Cardiac fibroblast (primary cell): ENCODE measurements around the gene RARG.

Experiments
- DNase-seq, 2 donors: peaks; one replicate each; pipeline versions ENCODE4 v3.0.0 to v3.0.0-alpha.2; 2010; ENCODE audit warnings: low read depth in 2 of 2
- H3K4me3 ChIP-seq, 2 donors: replicated peaks in 1 of 2; 1 replicate in 1 of 2; 2 replicates in 1 of 2; pipeline ENCODE4 v1.5.1; 2011; ENCODE audit warnings: low read depth in 2 of 2, low read length in 2 of 2, mild to moderate bottlenecking in 2 of 2, moderate library complexity in 1 of 2
- CTCF ChIP-seq: IDR thresholded peaks from one replicate; pipeline ENCODE4 v1.5.1; 2011; ENCODE audit warnings: low read depth, mild to moderate bottlenecking, low read length, inconsistent platforms

The RARG gene

GRCh38 chr12:53214687-53215455, 17.1 kb downstream of the RARG start:
- DNase-seq: no peak
- no peak overlapping the region for H3K4me3 ChIP-seq
- TF ChIP-seq CTCF: no peak

- DNase-seq: no peak
- no peak for TF ChIP-seq CTCF
- H3K4me3 ChIP-seq: no peak overlapping the region
Observed at GRCh38 chr12:53214221-53214620, 17.8 kb downstream of the RARG start.

- H3K4me3 ChIP-seq: no peak overlapping the region
- TF ChIP-seq CTCF: peak; percentile 98
- DNase-seq: peak; percentile 80 to 82
Observed at GRCh38 chr12:53213348-53213747, 18.7 kb downstream of the RARG start.

- no peak overlapping the region for H3K4me3 ChIP-seq
- no peak for TF ChIP-seq CTCF
- no peak for DNase-seq
Observed at GRCh38 chr12:53212931-53213330, 19.1 kb downstream of the RARG start.

GRCh38 chr12:53211476-53212381, 20.3 kb downstream of the RARG start:
- TF ChIP-seq CTCF: peak; percentile 32
- DNase-seq: no peak
- H3K4me3 ChIP-seq: no peak overlapping the region

GRCh38 chr12:53210843-53211242, 21.2 kb downstream of the RARG start:
- DNase-seq: no peak
- no peak for TF ChIP-seq CTCF
- H3K4me3 ChIP-seq: no peak overlapping the region
